HG02943 (cell line): ENCODE measurements around the gene SRSF1.
"Not testable (repeated sequence)": the region's sequence is repeated elsewhere in the genome, so short reads cannot be mapped to it uniquely, and the experiment has no call there.

Experiments used
- ATAC-seq: cut with Tn5 transposase; IDR thresholded peaks from one replicate; pipeline ENCODE4 v1.9.1; 2021; ENCODE audit warnings: mild to moderate bottlenecking, low read depth, moderate library complexity; ENCODE audit not compliant: unreplicated experiment

The SRSF1 gene

DNA sequence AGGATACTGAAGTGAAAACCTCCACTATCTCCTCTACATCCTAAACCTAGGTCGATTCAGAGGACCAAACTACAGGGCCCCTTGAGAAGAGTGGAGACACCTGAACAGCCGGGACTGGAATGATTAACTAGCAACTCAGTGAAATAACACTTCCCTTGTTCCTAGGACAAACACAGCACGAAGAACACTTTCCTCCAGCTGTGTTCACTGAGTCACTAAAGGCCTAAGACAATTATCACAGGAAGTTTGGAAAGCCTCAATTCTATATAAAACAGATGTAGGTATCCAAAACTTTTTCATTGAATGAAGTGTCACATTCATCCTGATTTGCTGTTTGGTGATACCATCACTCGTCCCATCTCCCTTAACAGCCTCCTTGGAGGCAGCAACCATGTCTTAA lies 36.3 kb downstream of the SRSF1 start:
- no peak for ATAC-seq

DNA sequence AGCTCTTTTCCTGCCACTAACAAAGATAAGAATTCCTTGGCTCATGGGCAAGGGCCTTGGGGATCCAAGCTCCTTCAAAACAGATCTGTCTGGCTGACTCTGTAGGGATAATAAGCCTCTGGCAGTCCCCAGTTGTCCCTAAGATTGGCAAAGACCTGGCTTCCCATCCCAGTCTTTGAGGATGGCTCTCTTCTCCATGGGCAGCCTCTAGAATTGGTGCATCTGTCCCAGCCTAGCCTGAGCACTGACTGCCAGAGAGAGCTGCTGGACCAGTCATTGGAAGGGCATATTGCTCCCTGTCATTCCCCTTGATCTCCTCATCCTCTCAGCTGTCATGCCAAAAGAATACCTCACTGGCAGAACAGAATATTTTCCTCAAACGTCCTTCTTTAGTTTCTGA lies 38.6 kb downstream of the SRSF1 start:
- no peak for ATAC-seq

DNA sequence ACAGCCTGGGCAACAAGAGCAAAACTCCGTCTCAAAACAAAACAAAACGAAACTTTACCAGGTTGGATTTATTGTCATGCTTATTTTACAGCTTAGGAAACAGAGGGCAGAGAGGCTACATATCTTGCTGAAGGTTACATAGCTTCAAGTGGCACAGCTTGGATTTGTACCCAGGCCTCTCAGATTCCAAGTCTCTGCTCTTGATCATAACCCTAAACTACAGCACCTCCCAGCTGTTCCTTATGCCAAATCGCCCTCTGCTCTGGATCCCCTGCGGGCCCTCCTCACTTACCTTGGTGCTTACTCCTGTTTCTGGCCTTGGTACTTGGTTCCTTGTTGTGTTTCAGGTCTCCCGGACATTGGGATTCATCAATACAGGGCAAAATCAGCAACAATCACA lies 40.2 kb downstream of the SRSF1 start:
- ATAC-seq, result no peak

DNA sequence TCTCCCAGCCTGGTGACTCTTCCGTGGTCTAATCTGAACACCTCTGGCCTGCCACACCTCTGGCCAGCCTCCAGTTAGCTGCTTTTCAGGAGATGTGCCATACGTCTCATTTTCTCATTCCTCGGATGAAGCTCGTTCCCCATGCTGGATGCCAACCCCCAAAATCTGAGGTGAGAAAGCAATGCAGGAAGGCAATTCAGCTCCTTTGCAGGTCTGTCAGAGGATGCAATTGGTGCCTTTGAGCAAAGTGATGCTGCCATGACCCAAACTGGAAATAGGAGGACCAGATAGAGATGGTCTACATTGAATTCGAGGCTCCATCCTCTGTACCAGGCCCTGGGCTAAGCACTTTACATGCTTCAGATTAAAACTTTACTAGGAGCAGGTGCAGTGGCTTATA lies 40.8 kb downstream of the SRSF1 start:
- ATAC-seq, result no peak

DNA sequence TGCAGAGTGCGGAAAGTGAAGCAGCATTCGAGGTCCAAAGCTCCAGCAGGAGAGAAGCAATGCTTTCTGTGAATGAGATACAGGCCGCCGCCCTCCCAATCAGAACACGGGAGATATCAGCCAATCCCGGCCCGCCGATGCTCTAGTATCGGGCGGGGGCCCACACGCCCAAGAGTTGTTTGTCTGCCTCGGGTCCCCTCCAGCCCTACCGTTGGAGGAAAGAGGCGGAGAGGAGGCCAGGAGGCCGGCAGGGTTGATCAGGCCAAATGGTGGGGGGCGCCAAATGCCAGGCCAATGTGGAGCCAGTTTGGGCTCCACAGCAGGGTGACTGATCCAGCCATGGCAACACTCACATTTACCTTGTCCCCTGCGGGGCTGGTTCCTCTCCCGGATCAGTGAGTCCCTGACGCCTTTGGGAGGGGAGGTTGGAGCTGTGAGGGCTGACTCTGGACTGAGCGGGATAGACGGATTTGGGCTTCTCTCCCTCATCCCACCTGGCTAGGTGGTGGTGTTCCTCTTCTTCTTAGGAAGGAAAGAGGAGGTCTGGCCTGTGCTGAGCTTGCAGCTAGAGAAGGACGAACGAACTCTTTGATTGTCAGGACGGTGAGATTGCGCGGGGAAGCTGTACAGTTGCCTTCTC lies 41.4 kb downstream of the SRSF1 start:
- no peak for ATAC-seq

DNA sequence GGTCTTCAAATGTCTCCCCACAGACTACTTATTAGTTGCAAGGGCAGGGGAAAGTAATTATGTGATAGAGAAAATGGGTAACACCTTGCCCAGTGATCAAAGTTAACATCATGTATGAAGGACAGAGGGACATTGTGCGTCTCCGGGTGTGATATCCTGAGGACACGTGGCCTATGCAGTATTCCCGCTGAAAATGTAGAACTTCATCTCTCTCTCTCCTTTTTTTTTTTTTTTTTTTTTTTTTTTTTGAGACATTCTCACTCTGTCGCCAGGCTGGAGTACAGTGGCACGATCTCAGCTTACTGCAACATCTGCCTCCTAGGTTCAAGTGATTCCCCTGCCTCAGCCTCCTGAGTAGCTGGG lies 43.9 kb downstream of the SRSF1 start:
- ATAC-seq, result no peak

DNA sequence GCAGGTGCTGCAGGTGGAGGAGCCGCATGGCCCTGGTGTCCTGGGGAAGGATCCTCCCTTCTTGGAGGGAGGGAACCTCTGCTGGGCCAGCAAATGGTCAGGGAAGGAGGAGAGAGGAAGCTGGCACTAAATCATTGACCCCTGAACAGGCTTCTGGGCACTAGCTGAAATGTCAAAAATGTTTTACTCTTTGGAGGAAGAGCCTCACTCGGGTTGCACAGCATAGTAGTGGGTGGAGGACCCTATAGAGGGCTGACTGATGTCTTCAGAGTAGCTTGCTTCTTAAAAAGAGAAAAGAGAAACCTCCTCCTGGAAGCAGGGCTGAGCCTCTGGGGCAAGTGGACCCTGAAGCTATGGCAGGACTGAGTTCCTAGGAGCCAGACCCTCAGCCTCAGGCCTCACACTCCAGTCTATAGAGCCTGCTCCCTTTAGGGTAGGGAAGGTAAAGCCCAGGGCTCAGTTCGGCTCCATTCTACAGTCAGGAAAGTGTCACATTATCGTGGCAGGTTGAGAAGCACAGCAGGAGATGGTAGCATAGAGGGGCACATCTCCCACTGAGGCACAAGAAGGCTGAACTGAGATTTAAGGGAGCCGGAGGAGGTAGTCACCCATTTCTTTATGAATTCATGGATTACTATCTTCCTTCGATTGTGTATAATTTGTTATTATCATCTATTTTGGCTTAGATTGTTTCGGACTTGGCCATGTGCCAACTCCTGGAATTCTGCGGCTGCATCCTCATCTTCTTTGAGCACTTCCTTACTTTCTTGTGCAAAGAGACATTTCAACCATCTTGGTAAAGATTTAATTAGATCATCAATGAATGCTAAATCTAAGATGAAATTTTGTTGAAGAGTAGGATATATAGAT lies 44.5 kb downstream of the SRSF1 start:
- no peak for ATAC-seq

DNA sequence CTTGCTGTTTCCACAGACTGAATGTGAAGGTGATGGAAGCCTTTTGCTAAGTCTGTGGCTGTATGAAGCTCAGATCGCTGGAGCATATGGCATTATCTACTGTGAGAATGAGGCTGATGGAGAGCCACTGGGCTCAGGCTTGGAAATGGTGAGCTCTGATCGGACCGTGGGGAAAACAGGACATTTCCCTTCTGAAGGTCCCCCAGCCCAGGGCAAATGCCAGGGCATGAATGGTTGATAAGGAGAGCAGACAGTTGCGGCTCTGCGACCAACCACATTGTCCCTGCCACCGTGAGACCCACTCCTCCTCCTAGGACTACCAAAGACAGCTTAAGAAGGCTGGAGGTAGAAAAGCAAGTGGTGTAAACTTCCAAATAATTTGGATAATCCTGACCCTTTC lies 47.1 kb downstream of the SRSF1 start:
- no peak for ATAC-seq

DNA sequence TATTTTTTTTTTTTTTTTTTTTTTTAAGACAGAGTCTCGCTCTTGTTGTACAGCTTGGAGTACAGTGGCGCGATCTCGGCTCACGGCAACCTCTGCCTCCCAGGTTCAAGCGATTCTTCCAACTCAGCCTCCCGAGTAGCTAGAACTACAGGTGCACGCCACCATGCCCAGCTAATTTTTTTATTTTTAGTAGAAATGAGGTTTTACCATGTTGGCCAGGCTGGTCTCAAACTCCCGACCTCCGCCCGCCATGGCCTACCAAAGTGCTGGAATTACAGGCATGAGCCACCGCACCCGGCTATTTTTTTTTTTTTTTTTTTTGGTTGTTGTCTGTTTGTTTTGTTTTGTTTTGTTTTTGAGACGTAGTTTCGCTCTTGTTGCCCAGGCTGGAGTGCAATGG lies 48.7 kb downstream of the SRSF1 start:
- not testable (repeated sequence) for ATAC-seq

DNA sequence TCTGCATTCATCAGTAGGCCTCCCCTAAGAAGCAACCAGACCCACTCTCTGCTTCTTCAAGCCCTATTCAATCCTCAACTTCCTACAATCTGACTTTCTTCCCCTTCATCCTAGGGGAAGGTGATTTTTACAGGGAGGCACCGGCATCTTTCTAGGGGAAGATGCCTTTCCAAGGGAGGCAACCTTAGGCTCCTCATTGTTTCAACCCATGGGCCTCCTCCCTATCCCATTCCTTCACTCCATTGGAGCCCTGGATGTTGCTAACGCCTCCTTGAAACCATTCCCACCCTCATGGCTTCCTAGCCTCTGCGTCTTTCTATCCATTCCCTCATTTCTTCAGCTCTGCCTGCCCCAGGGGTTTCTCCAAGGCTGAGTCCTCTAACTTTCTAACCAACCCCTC lies 49.2 kb downstream of the SRSF1 start:
- no peak for ATAC-seq

DNA sequence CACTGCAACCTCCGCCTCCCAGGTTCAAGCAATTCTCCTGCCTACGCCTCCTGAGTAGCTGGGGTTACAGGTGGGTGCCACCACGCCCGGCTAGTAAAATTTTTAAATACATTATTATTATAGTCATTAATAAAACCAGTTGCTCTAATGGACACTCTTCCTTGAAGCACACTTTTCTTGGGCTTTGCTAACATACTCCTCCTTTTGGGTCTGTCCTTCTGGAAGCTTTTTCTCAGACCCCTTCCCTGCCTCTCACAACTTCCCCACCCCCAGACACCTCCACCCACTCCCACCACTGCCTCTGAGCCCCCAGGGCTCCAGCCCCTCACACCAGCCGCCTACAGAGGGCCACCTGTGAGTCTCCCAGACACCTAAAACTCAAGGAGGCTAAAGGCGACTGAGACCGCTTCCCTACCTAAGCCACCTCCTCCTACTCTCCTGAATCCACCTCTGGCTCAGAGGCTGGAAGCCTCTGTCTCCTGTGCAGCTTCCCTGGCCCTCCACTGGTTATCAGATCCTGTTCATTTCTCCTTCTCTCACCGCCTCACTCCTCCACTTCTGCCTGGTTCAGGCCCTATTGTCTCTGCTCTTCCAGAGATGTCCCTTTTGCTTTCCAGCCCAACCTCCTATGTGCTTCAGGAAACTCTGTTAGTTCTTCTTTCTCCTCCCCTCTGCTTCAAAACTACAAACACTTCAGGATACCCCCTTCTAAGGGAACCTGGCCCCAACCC lies 49.8 kb downstream of the SRSF1 start:
- ATAC-seq, result no peak

DNA sequence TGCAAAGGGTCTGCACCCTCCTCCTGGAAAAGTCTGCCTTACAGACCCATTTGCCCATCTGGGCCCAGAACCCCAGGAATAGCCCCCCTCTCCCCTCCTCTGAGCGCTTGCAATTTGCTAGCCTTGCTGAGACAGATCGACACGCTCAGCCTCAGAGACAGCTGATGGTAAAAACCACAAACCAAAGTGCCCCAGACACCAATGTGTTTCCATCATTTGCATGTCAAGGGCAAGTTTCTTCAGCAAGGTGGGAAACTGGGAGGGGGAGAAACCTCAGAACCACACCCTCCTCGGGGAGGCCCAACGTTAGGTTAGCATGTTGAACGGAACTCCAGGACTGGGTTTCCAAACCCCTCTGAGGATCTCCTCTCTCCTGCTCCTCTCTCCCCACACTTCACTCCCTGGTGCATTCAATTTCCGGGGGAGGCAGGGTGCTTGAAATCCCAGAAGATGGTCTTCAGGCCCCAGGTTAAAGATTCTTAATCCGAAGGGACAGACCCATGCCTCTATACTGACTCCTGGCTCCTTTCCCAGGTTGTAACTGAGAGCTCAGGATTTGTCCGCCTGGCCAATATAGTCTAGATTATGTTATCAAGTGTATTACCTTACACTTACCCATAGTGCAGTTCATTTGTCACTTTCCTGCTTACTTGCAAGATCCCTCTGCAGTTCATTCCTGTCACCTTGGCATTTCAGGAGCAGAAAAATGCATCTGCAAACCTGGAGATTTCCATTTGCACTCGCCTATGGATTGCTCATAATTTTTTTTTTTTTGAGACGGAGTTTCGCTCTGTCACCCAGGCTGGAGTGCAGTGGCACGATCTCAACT lies 50.5 kb downstream of the SRSF1 start:
- peak; percentile 66 for ATAC-seq

DNA sequence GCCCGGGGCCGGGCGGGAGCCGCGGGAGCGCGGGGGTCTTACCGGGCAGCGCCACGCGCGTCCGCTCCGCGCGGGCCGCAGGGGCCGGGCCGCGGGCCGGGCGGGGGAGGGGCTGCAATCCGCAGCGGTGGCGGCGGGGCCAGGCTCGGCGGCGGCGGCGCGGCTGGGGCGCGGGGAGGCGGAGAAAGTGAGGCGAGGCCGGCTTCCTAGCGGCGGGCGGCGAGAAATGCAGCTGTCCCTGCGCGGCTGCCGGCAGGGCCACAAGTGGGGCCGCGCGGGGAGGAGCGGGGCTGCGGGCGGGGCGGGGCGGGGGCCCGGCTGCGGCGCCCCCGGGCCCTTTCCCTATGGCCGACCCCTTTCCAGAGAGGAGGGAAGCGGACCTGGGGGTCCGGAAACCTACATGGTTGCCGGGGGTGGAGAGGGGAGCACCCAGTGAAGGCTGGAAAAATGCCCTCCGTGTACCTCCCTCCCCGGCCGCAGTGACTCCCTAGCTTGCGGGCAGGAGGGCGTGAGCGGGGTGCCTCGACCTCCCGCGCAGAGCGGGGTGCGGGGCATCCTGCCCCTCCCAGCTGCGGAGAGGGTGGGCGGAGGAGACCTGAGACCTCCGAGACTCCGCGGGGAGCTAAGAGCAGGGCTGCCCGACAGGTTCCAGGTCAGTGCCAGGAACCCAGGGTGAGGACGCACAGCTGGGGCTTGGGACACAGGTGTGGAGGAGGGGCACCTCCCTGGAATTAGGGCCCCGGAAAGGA lies 51.7 kb downstream of the SRSF1 start, which contains the start of gene CUEDC1:
Gene CUEDC1 (minus strand): TSS at position 230 of the 749 bp plus-strand sequence. CDS start 69,848 bp downstream, outside the sequence.
- no peak for ATAC-seq

DNA sequence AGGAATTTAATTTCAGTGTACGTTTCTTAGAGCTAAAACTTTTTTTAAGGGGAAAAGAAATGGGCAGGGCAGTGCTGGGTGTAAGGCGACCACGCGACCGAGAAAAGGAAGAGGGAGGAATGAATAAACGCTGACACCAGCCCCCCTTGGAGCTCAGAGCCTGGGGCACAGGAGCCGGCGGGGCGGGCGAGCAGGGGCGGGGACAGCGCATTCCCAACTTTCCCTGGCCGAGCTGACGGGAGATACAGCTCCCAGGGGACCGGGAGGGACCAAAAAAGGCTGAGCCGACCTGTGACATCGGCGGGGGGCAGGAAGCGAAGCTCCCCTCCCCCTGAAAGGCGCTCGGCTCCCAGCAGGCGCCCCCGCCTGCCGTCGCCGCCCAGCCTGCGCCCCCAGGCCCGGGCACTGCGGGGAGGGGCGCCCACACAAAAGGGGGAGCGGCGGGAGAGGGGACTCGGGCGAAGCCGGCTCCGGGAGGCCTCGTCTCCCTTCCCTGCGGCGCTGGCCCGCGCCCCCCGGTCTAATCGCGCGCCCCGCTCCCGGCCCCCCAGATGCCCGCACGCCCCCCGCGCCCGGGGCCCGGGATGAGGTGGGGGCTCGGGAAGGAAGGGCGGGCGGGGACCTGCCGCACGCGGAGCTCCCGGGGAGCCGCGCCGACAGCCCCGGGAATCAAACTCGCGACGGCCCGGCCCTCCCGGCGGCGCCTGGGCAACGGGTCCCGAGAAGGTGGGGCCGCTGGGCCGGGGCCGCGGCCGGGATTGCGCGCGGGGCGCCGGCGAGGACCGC lies 52.5 kb downstream of the SRSF1 start:
- ATAC-seq, result no peak

DNA sequence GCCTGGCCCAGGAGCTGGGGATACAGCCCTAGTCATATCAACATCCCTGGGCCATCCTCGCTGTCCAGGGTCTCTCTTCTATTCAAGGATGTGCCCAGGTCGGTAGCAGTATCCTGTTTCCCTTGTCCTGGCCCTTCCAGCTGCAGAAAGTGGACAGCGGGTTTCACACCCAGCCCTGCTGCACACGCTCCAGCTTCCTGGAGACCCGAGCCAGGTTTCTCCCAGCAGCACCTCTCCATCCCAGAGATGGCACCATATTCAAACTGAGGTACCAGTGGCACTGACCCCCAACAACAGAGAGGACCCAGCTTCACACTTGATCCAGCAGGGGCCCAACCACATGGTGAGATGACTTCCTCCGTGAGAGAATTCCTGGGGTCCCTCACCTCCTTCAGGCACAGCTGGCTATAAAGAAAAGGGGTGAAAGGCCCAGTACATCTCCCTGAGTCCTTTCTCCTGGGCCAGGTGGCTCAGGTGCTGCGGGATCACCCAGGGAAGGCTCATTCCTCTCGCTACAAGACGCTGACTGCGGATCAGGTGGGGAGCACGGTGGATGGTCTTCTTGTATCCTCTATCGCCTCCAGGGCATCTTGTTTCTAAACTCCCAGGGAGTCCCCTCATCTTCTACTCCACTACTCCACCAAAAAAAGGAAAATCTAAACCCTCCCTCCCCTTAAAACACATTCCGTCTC lies 53.2 kb downstream of the SRSF1 start:
- ATAC-seq, result no peak
